H1 (cell line): Measurements from ENCODE around the gene NOS1AP. TPM values are rescaled to one million over a fixed set of nuclear protein-coding genes. Genes with fewer than 3 reads are reported as not detected.

ENCODE experiments used
- CTCF ChIA-PET: fragments of 300-600 bp; sonication (Branson Sonifier 250); formaldehyde crosslinking; loops from one replicate; lab custom pipeline; 2021; ENCODE audit not compliant: partially characterized antibody; lab: Charles Lee
- POLR2A ChIA-PET: fragments of 300-600 bp; sonication (Branson Sonifier 250); formaldehyde crosslinking; loops from one replicate; lab custom pipeline; 2021; ENCODE audit warnings: inconsistent platforms; ENCODE audit not compliant: partially characterized antibody; lab: Charles Lee
- DNase-seq, 2 experiments: peaks; one replicate each; pipeline versions ENCODE4 v3.0.0 to v3.0.0-alpha.2; 2010 to 2022; ENCODE audit warnings: low spot score in 2 of 2, low read depth in 1 of 2, mixed read lengths in 1 of 2
- FAIRE-seq: peaks from 2 replicates; lab custom pipeline; 2011; peaks lifted over from hg19 to GRCh38; lab: Jason Lieb, UNC
- H2AFZ ChIP-seq: 2 replicates; pipeline ENCODE4 v1.8.1; 2012; ENCODE audit warnings: low read length, inconsistent platforms
- H2AK5ac ChIP-seq: 2 replicates; pipeline ENCODE4 v1.6.1; 2013; ENCODE audit warnings: low read depth, low read length
- H2BK120ac ChIP-seq: replicated peaks from 2 replicates; pipeline ENCODE3; 2013; ENCODE audit warnings: low read depth, low read length, inconsistent platforms
- H2BK12ac ChIP-seq: 2 replicates; pipeline ENCODE4 v1.6.1; 2013; ENCODE audit warnings: low read depth, low read length
- H2BK15ac ChIP-seq: 2 replicates; pipeline ENCODE4 v1.6.1; 2013; ENCODE audit warnings: low read length
- H2BK20ac ChIP-seq: 2 replicates; pipeline ENCODE4 v1.6.1; 2013; ENCODE audit warnings: low read length
- H2BK5ac ChIP-seq: 2 replicates; pipeline ENCODE4 v1.6.1; 2013; ENCODE audit warnings: low read depth, low read length
- H3K14ac ChIP-seq: 2 replicates; pipeline ENCODE4 v1.6.1; 2013; ENCODE audit warnings: inconsistent platforms; ENCODE audit not compliant: insufficient read length
- H3K18ac ChIP-seq: 2 replicates; pipeline ENCODE4 v1.6.1; 2013; ENCODE audit warnings: low read length; ENCODE audit errors: extremely low read depth
- H3K23ac ChIP-seq: 2 replicates; pipeline ENCODE4 v1.6.1; 2013; ENCODE audit warnings: inconsistent platforms; ENCODE audit not compliant: insufficient read length
- H3K23me2 ChIP-seq: 2 replicates; pipeline ENCODE4 v1.6.1; 2013; ENCODE audit warnings: low read depth, low read length
- H3K27ac ChIP-seq: 2 replicates; pipeline ENCODE4 v1.6.1; 2011; ENCODE audit warnings: low read depth, low read length, inconsistent platforms
- H3K27me3 ChIP-seq, 4 experiments: replicated peaks in 1 of 4; 1 replicate in 1 of 4; 2 replicates in 3 of 4; pipeline versions ENCODE4 v1.6.1 to v1.8.1; 2011 to 2013; ENCODE audit warnings: low read length in 3 of 4, mild to moderate bottlenecking in 3 of 4, inconsistent platforms in 2 of 4, mixed read lengths in 2 of 4, moderate library complexity in 1 of 4; ENCODE audit not compliant: control insufficient read depth in 3 of 4, insufficient read depth in 3 of 4; ENCODE audit errors: extremely low read depth in 1 of 4
- H3K36me3 ChIP-seq, 4 experiments: 2 replicates each; pipeline versions ENCODE4 v1.6.1 to v1.8.1; 2011 to 2013; ENCODE audit warnings: mild to moderate bottlenecking in 4 of 4, low read length in 3 of 4, moderate library complexity in 2 of 4, control low read depth in 1 of 4, inconsistent platforms in 1 of 4; ENCODE audit not compliant: insufficient read depth in 4 of 4, control insufficient read depth in 2 of 4
- H3K4ac ChIP-seq: replicated peaks from 2 replicates; pipeline ENCODE3; 2013; ENCODE audit warnings: low read length, low read depth, mixed read lengths, inconsistent platforms; ENCODE audit not compliant: insufficient read length
- H3K4me1 ChIP-seq, 4 experiments: replicated peaks in 1 of 4; 1 replicate in 1 of 4; 2 replicates in 3 of 4; pipeline versions ENCODE4 v1.6.1 to v1.8.1; 2011 to 2013; ENCODE audit warnings: low read length in 3 of 4, inconsistent platforms in 2 of 4, mixed read lengths in 1 of 4; ENCODE audit not compliant: insufficient read depth in 4 of 4, control insufficient read depth in 3 of 4
- H3K4me2 ChIP-seq, 2 experiments: 2 replicates each; pipeline versions ENCODE4 v1.6.1 to v1.8.1; 2011 to 2013; ENCODE audit warnings: low read depth in 2 of 2, low read length in 2 of 2, control low read depth in 1 of 2, inconsistent platforms in 1 of 2, mild to moderate bottlenecking in 1 of 2; ENCODE audit not compliant: insufficient read depth in 1 of 2
- H3K4me3 ChIP-seq, 4 experiments: fragments of 200-600, 300-600 bp in 1 of 4; sonication (generic), shearing (Covaris generic), sonication (Bioruptor Twin) in 1 of 4; 2 replicates each; pipeline versions ENCODE4 v1.5.1 to v1.8.1; 2011 to 2016; ENCODE audit warnings: low read length in 4 of 4, low read depth in 3 of 4, control low read depth in 2 of 4, inconsistent platforms in 2 of 4, mild to moderate bottlenecking in 2 of 4, mixed read lengths in 1 of 4, moderate library complexity in 1 of 4; ENCODE audit not compliant: insufficient read depth in 2 of 4; ENCODE audit errors: extremely low read depth in 1 of 4
- H3K56ac ChIP-seq: replicated peaks from 2 replicates; pipeline ENCODE3; 2013; ENCODE audit warnings: low read depth, mild to moderate bottlenecking, mixed read lengths, low read length, inconsistent platforms; ENCODE audit not compliant: insufficient read length
- H3K79me1 ChIP-seq: 2 replicates; pipeline ENCODE4 v1.6.1; 2013; ENCODE audit warnings: low read depth, low read length, control low read depth
- H3K79me2 ChIP-seq, 2 experiments: 2 replicates each; pipeline versions ENCODE4 v1.6.1 to v1.8.1; 2012 to 2013; ENCODE audit warnings: low read length in 2 of 2, mild to moderate bottlenecking in 2 of 2, inconsistent platforms in 1 of 2; ENCODE audit not compliant: insufficient read depth in 2 of 2, control insufficient read depth in 1 of 2
- H3K9ac ChIP-seq, 4 experiments: replicated peaks in 1 of 4; 1 replicate in 1 of 4; 2 replicates in 3 of 4; pipeline versions ENCODE4 v1.6.1 to v1.8.1; 2011 to 2013; ENCODE audit warnings: low read depth in 3 of 4, low read length in 3 of 4, control low read depth in 2 of 4, mild to moderate bottlenecking in 2 of 4, moderate library complexity in 2 of 4, inconsistent platforms in 1 of 4; ENCODE audit errors: extremely low read depth in 1 of 4
- H3K9me3 ChIP-seq, 2 experiments: 2 replicates each; pipeline versions ENCODE4 v1.6.1 to v1.8.1; 2012 to 2013; ENCODE audit warnings: mild to moderate bottlenecking in 2 of 2, moderate library complexity in 2 of 2, control low read depth in 1 of 2, inconsistent platforms in 1 of 2, low read depth in 1 of 2, low read length in 1 of 2, mixed read lengths in 1 of 2; ENCODE audit not compliant: insufficient read depth in 2 of 2
- H4K20me1 ChIP-seq, 2 experiments: replicated peaks in 1 of 2; 2 replicates each; pipeline versions ENCODE3 to v1.8.1; 2011 to 2013; ENCODE audit warnings: inconsistent platforms in 2 of 2, low read length in 2 of 2, mild to moderate bottlenecking in 1 of 2; ENCODE audit not compliant: insufficient read depth in 2 of 2, control insufficient read depth in 1 of 2
- H4K5ac ChIP-seq: 2 replicates; pipeline ENCODE4 v1.6.1; 2013; ENCODE audit warnings: low read length, low read depth, mixed read lengths, inconsistent platforms; ENCODE audit not compliant: insufficient read length
- H4K8ac ChIP-seq: 2 replicates; pipeline ENCODE4 v1.8.0; 2013; ENCODE audit warnings: mild to moderate bottlenecking, moderate library complexity, low read length, inconsistent platforms; ENCODE audit not compliant: insufficient read depth; ENCODE audit errors: extremely low read depth
- H4K91ac ChIP-seq: replicated peaks from 2 replicates; pipeline ENCODE3; 2013; ENCODE audit warnings: low read length, mixed read lengths, inconsistent platforms; ENCODE audit not compliant: insufficient read length
- CTBP2 ChIP-seq: IDR thresholded peaks from 2 replicates; pipeline ENCODE4 v1.7.0; 2011; ENCODE audit warnings: borderline replicate concordance, mild to moderate bottlenecking, moderate library complexity, mixed read lengths, low read length; ENCODE audit not compliant: insufficient read depth, insufficient read length
- WGBS, 2 experiments: shearing (Covaris generic) in 1 of 2; methylation state at CpG; one replicate each; pipeline versions ENCODE4 v1.1.6 to v1.1.7; 2013 to 2015; ENCODE audit warnings: low lambda C conversion rate in 2 of 2, mixed read lengths in 2 of 2, inconsistent platforms in 1 of 2, low coverage in 1 of 2, missing lambda C conversion rate in 1 of 2; ENCODE audit not compliant: insufficient replicate concordance in 2 of 2, insufficient coverage in 1 of 2, insufficient read length in 1 of 2; ENCODE audit errors: extremely low coverage in 1 of 2, missing lambda C conversion rate in 1 of 2; 5-methylcytosine and 5-hydroxymethylcytosine counted together
- polyA plus RNA-seq, 7 experiments: library from polyadenylated mRNA; depleted of rRNA in 3 of 7; stranded (reverse) in 5 of 7; unstranded in 2 of 7; fragments of >200 nt in 5 of 7; fragments of 200-250 nt in 2 of 7; gene quantifications; 1 replicate in 5 of 7; 2 replicates in 1 of 7; 4 replicates in 1 of 7; pipeline versions ENCODE4 v1.2.1 to v1.2.3, GENCODE V29; 2011 to 2013; ENCODE audit warnings: missing spikeins in 2 of 7, mixed read lengths in 2 of 7
- total RNA-seq: library from RNA; stranded (reverse); fragmentation: NEBNext Ultra II Directional; extraction: Animal tissue kit (Norgen Biotek cat#: 25700); gene quantifications from 2 replicates; pipeline ENCODE4 v1.2.1, GENCODE V29; 2021

The NOS1AP gene
- total and polyA plus RNA-seq, 2 of the 8 experiments (the other 6 are each of a cell fraction or from before 2014, with no cell fraction given), result 2.4 to 12.1 TPM

- Histone ChIP-seq H4K91ac (no peak overlapping the region), H2BK12ac (no peak overlapping the region; the same call in 1 of the 2 replicates), H3K9me3 (no peaks in the 10 kb centered on the region), H3K23ac (no peak overlapping the region), H3K36me3 (no peaks in the 10 kb centered on the region), H3K27me3 (no peaks in the 10 kb centered on the region), H2AK5ac (no peak overlapping the region), H3K27ac (no peak overlapping the region), H3K79me2 (no peaks in the 10 kb centered on the region), H2AFZ (peak overlapping the region; percentile 54; the same call in 1 of the 2 replicates), H3K14ac (no peak overlapping the region), H3K18ac (no peak overlapping the region), H3K4me1 (peaks cover 2 to 13% (median 5%) of the 10 kb centered on the region in 4 experiments; a peak in 3 of 7 replicates), H3K79me1 (no peaks in the 10 kb centered on the region), H2BK20ac (no peak overlapping the region), H2BK120ac (no peak overlapping the region), H3K23me2 (no peaks in the 10 kb centered on the region), H3K4me3 (no peak overlapping the region; a peak in 1 of 8 replicates), H3K4me2 (peak overlapping the region; percentile 29 to 66), H2BK5ac (no peak overlapping the region), H4K8ac (no peak overlapping the region), H3K4ac (no peak overlapping the region), H2BK15ac (no peak overlapping the region), H4K20me1 (no peaks in the 10 kb centered on the region), H3K56ac (no peak overlapping the region), H3K9ac (no peak overlapping the region), H4K5ac (no peak overlapping the region)
- 60% methylated on average over 8 of the region's 8 CpGs; no CpG with 5 or more reads in 1 of the 2 experiments for WGBS, 2 experiments
- CTCF ChIA-PET, result interaction anchor here (0.7 to 2.2 kb wide), 8 partner anchors 10 to 343 kb away, joined by 3 to 11 read pairs (median 3); no protein-coding TSS in a partner anchor
- FAIRE-seq (peak; percentile 42), DNase-seq (no peak)
- POLR2A ChIA-PET, result interaction anchor here (0.8 to 1.5 kb wide), 4 partner anchors 8 to 90 kb away, joined by 3 to 5 read pairs (median 3); no protein-coding TSS in a partner anchor
- no peak for TF ChIP-seq CTBP2
These were observed 329.6 kb downstream of the NOS1AP start for GRCh38 chr1:162398999-162399580.
